ENCODE data around the gene FBRS. TPM values are rescaled to one million over a fixed set of nuclear protein-coding genes. Genes with fewer than 3 reads are reported as not detected.
"Not testable (repeated sequence)": the region's sequence is repeated elsewhere in the genome, so short reads cannot be mapped to it uniquely, and the experiment has no call there.

Gene FBRS
- total RNA-seq, 2 experiments from 2014 or later, result 92.8 to 94.5 TPM

DNA sequence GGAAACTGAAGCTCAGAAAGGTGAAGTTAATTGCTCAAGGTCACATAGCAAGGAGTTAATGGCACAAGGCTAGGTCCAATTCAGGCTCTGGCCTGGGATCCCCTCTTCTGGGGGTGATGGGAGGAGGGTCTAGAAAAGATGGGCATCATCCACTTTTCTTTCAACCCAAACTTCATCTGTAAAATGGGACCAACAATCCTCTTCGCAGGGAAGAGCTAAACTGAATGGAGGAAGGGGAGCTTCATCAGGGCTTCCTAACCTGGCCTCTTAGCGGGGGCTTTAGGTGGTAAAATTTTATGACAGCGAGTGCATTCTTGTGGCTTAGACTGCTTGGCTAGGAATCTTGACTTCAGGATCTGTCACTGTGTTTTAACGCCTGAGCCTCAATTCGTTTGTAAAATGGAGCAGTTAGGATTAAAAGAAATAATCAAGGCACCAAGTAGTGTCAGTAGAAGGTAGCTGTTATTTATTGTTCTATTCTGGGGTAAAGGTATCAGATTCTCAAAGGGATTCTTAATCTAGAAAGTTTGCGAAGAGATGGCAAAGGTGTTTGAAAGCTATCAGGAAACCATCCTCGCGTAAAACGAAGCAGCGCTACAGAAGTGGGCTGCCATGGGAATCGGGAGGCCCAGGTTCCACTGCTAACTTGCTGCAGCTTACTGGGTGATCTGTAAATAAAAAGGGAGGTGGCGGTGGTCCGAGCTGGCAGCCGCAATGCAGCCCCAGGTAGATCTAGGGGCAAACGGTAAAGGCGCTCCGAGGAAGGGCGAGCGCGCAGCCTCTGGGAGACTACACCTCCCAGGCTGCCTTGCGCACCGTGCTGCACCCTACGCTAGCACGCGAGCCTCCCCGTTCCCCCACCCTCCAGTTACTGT lies 39.3 kb downstream of the FBRS start:
- Mint-ChIP-seq H3K27ac (peak overlapping the region; percentile 99), H3K9me3 (no peaks in the 10 kb centered on the region), H3K27me3 (no peaks in the 10 kb centered on the region), H3K36me3 (peaks cover 18% of the 10 kb centered on the region), H3K4me3 (peak overlapping the region; percentile 99), H3K4me1 (peaks cover 26% of the 10 kb centered on the region)
- DNase-seq, result no peak

DNA sequence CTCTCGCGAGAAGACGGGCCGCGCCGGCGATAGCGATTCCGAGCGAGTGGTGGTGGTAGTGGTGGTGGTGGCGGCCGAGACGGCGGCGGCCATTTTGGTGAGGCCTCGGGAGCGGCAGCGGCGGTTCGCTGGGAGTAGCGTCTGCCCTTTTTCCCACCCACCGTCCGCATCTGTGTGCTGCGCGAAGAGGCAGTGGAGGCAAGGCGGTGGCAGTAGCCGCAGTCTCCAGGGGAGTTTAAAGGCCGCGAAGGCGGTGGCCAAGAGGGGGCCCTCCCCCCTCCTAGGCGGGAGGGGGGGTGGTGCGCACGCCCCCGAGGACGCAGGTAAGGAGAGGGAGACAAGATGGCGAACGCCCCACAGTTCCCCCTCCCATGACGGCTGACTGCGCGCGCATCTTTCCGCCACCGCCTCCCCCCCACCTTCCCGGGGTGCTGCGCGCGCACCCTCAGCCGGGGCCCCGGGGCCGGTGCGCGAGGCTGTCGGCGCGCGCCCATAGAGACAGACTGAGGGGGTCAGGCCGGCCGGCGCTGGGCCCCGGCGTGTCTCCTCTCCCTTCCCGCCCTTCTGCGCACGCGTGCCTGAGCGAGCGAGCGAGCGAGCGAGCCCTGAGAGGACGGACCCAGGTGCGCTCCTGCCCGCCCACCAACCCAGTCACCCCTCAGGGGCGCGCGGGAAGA lies 40.0 kb downstream of the FBRS start:
- Mint-ChIP-seq H3K9me3 (no peaks in the 10 kb centered on the region), H3K27ac (peak overlapping the region; percentile 99)
- DNase-seq, result peak; percentile 99

GRCh38 chr16:30698816-30699614 lies 40.8 kb downstream of the FBRS start, which contains the start of gene SRCAP:
SRCAP (plus strand) TSS chr16:30699171; CDS start chr16:30700825, 1,654 bp downstream.
- H3K4me1 Mint-ChIP-seq, result peaks cover 25% of the 10 kb centered on the region
- H3K27ac Mint-ChIP-seq, result peak within 1 kb of the TSS; percentile 99
- no peaks in the 10 kb centered on the region for H3K9me3 Mint-ChIP-seq
- H3K27me3 Mint-ChIP-seq, result no peaks in the 10 kb centered on the region
- peaks cover 25% of the 10 kb centered on the region for H3K36me3 Mint-ChIP-seq
- peak; percentile 93 for DNase-seq
- peak within 1 kb of the TSS; percentile 99 for H3K4me3 Mint-ChIP-seq

More for the DNA sequence above, 40.0 kb downstream of the FBRS start:
- Mint-ChIP-seq H3K36me3 (peaks cover 22% of the 10 kb centered on the region), H3K27me3 (no peaks in the 10 kb centered on the region), H3K4me1 (peaks cover 30% of the 10 kb centered on the region), H3K4me3 (peak overlapping the region; percentile 99)

GRCh38 chr16:30699615-30700099 lies 41.4 kb downstream of the FBRS start:
- H3K36me3 Mint-ChIP-seq, result peaks cover 28% of the 10 kb centered on the region
- H3K27ac Mint-ChIP-seq, result peak overlapping the region; percentile 96
- H3K27me3 Mint-ChIP-seq, result no peaks in the 10 kb centered on the region
- no peak for DNase-seq
- H3K9me3 Mint-ChIP-seq, result no peaks in the 10 kb centered on the region
- H3K4me1 Mint-ChIP-seq, result peaks cover 25% of the 10 kb centered on the region
- H3K4me3 Mint-ChIP-seq, result peak overlapping the region; percentile 99

DNA sequence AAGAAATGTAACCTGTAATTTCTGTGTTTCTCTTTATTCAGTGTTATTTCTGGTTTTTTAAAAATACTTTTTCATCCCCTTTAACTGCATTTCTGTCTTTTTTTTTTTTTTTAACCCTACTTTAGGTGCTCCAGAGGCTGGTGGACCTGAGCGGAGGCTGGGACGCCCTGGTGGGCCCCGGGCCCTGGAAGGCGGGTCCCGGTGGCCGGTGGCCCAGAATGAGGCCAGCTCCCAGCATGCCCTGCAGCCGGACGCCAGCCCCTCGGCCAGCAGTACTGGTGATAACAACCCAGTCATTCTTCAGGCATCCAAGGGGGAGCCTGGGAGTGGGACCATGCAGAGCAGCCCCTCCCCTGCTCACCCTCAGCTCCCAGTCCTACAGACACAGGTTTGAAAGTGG lies 42.3 kb downstream of the FBRS start:
- Mint-ChIP-seq H3K27me3 (no peaks in the 10 kb centered on the region), H3K4me1 (peaks cover 25% of the 10 kb centered on the region), H3K36me3 (peaks cover 28% of the 10 kb centered on the region), H3K27ac (peak overlapping the region; percentile 42), H3K4me3 (peak overlapping the region; percentile 99), H3K9me3 (no peaks in the 10 kb centered on the region)
- no peak for DNase-seq

DNA sequence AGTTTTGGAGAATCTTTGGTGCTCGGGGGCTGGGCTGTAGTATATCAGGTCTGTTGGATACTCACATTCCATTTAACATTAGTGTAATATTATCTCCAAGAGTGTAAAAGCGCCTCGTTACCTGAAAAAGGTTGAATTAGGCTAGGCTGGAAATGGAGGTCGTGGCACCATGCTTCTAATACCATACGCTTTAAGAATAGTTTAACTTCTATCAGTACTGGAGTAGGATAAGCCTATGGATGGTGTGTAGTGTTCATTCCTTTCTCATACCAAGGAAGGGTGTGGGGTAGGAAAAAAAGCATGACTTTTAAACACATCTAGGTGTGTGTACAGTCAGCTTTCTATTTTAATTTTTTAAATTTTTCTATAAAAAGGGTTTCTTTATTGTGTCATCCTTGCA lies 42.7 kb downstream of the FBRS start:
- H3K4me3 Mint-ChIP-seq, result peak overlapping the region; percentile 32

GRCh38 chr16:30703071-30703470 lies 44.8 kb downstream of the FBRS start:
- H3K27me3 Mint-ChIP-seq, H3K4me3 Mint-ChIP-seq, H3K9me3 Mint-ChIP-seq, H3K27ac Mint-ChIP-seq, DNase-seq: not testable (repeated sequence)
- peaks cover 17% of the 10 kb centered on the region for H3K4me1 Mint-ChIP-seq
- H3K36me3 Mint-ChIP-seq, result peaks cover 38% of the 10 kb centered on the region

More for the DNA sequence above, 42.7 kb downstream of the FBRS start:
- Mint-ChIP-seq H3K4me1 (peaks cover 25% of the 10 kb centered on the region), H3K27ac (peak overlapping the region; percentile 42), H3K36me3 (peaks cover 31% of the 10 kb centered on the region), H3K27me3 (no peaks in the 10 kb centered on the region), H3K9me3 (no peaks in the 10 kb centered on the region)
- DNase-seq, result no peak

GRCh38 chr16:30703971-30704370 lies 45.7 kb downstream of the FBRS start:
- Mint-ChIP-seq H3K27ac (no peak overlapping the region), H3K4me3 (no peak overlapping the region), H3K36me3 (peaks cover 37% of the 10 kb centered on the region), H3K9me3 (no peaks in the 10 kb centered on the region), H3K4me1 (peaks cover 17% of the 10 kb centered on the region), H3K27me3 (no peaks in the 10 kb centered on the region)
- no peak for DNase-seq

DNA sequence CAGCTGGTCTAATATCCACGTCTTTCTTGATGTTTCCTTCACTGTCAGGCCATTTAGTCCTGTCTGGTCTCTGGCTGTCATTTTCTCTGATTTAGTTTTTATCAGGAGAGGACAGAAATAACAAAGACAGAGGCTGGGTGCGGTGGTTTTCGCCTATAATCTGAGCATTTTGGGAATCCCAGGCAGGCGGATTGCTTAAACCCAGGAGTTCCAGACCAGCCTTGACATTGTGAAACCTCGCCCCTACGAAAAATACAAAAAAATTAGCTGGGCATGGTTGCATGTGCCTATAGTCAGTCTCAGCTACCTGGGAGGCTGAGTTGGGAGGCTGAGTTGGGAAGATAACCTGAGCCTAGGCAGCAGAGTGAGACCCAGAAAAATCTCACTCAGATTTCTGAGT lies 47.8 kb downstream of the FBRS start:
- peaks cover 36% of the 10 kb centered on the region for H3K36me3 Mint-ChIP-seq
- no peaks in the 10 kb centered on the region for H3K9me3 Mint-ChIP-seq
- DNase-seq, result no peak
- no peaks in the 10 kb centered on the region for H3K27me3 Mint-ChIP-seq
- peaks cover 6% of the 10 kb centered on the region for H3K4me1 Mint-ChIP-seq
- H3K4me3 Mint-ChIP-seq, result no peak overlapping the region
- no peak overlapping the region for H3K27ac Mint-ChIP-seq

DNA sequence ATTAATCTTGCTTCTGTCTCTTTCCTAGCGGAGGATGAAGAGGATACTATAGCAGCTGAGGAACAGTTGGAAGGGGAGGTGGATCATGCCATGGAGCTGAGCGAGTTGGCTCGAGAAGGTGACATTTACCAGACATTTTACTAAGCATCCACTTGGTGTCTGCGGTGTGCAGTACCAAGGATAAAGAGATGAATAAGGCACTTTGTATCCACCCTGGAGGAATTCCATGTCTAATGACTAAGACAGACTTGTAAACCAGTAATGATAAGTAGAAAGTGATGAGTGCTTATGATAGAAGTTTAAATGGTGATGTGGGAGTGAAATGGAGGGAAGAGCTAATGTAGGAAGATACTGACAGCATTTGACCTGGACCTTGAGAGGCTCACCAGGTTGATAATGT lies 52.7 kb downstream of the FBRS start:
- Mint-ChIP-seq H3K27ac (no peak overlapping the region), H3K9me3 (peaks cover 1% of the 10 kb centered on the region), H3K4me3 (no peak overlapping the region), H3K27me3 (no peaks in the 10 kb centered on the region), H3K36me3 (peaks cover 52% of the 10 kb centered on the region), H3K4me1 (peaks cover 19% of the 10 kb centered on the region)
- DNase-seq, result no peak

GRCh38 chr16:30711712-30712111 lies 53.5 kb downstream of the FBRS start:
- Mint-ChIP-seq H3K27ac (no peak overlapping the region), H3K36me3 (peaks cover 59% of the 10 kb centered on the region), H3K4me3 (no peak overlapping the region), H3K9me3 (peaks cover 1% of the 10 kb centered on the region), H3K4me1 (peaks cover 26% of the 10 kb centered on the region), H3K27me3 (no peaks in the 10 kb centered on the region)
- DNase-seq, result no peak

- H3K4me3 Mint-ChIP-seq, result peak overlapping the region; percentile 46
- DNase-seq, result peak; percentile 44
- no peaks in the 10 kb centered on the region for H3K27me3 Mint-ChIP-seq
- peaks cover 32% of the 10 kb centered on the region for H3K4me1 Mint-ChIP-seq
- peaks cover 57% of the 10 kb centered on the region for H3K36me3 Mint-ChIP-seq
- H3K9me3 Mint-ChIP-seq, result peaks cover 1% of the 10 kb centered on the region
- H3K27ac Mint-ChIP-seq, result peak overlapping the region; percentile 90
These were observed 57.7 kb downstream of the FBRS start for GRCh38 chr16:30715750-30716445.

DNA sequence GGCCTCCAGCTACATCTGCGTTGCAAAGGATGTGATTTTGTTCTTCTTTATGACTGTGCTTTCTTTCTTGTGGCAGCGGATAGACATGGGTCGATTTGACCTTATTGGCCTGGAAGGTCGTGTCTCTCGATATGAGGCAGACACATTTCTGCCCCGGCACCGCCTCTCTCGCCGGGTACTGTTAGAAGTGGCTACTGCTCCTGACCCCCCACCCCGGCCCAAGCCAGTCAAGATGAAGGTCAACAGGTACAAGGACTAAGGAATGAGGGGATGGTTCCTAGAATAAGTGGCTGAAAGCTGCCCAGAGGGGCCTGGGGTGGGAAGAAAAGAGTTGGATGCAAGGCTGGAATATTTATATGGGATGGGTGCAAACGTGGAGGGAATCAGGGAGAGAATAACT lies 61.9 kb downstream of the FBRS start:
- H3K4me3 Mint-ChIP-seq, result no peak overlapping the region
- H3K36me3 Mint-ChIP-seq, result peaks cover 63% of the 10 kb centered on the region
- DNase-seq, result no peak
- H3K4me1 Mint-ChIP-seq, result peaks cover 25% of the 10 kb centered on the region
- no peak overlapping the region for H3K27ac Mint-ChIP-seq
- H3K27me3 Mint-ChIP-seq, result no peaks in the 10 kb centered on the region
- H3K9me3 Mint-ChIP-seq, result peaks cover 1% of the 10 kb centered on the region
